ENCODE measurements around the gene PCMTD2. TPM values are rescaled to one million over a fixed set of nuclear protein-coding genes. Genes with fewer than 3 reads are reported as not detected.
A peak's percentile ranks its signal among the peaks of the same experiment; 100 is the strongest.

PCMTD2 gene
- total and polyA plus RNA-seq, 2 experiments from 2014 or later: 33.8 to 76.1 TPM

DNA sequence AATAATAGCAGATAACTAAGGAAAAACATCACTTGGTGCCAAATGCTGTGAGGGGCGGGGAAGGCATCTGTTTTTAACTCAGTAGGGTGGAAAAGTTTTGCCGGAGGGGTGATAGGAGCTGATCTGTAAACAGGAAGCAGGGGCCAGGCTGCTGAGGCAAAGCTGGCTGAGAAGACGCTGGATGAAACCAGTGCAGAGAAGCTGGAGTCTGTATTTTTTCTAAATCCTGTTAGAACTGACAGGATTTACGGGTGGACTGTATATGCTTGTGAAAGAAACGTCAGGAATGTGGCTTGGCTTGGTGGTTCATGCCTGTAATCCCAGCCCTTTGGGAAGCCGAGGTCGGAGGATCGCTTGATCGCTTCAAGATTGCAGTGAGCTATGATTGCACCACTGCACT, 5.6 kb downstream of the PCMTD2 start:
- Histone ChIP-seq H2AFZ (no peak overlapping the region), H4K20me1 (replicated peaks; ENCODE audit: insufficient read depth) (peaks cover 12% of the 10 kb centered on the region), H3F3A (replicated peaks; ENCODE audit: low read depth) (0 out of 2 replicates have a peak, but pooled peaks cover 3% of the 10 kb centered on the region), H3K4me3 (no peak overlapping the region), H3K27me3 (ENCODE audit: insufficient read depth) (no peaks in the 10 kb centered on the region), H3K27ac (ENCODE audit: low read depth) (no peak overlapping the region), H3K36me3 (ENCODE audit: insufficient read depth) (no peaks in the 10 kb centered on the region; the same call in none of the 2 replicates), H3K9me2 (ENCODE audit: insufficient read depth) (no peaks in the 10 kb centered on the region), H3K4me2 (no peak overlapping the region), H3K4me1 (ENCODE audit: insufficient read depth) (peaks cover 24% of the 10 kb centered on the region), H3K79me2 (replicated peaks; ENCODE audit: insufficient read depth) (peaks cover 84% of the 10 kb centered on the region)
- ATAC-seq (no peak), DNase-seq (ENCODE audit: low spot score) (no peak)
- Mint-ChIP-seq H3K27ac (peak overlapping the region; percentile 25; the same call in 1 of the 2 replicates), H3K36me3 (ENCODE audit: low read depth) (peaks cover 12% of the 10 kb centered on the region; the same call in 2 of the 3 replicates), H3K9me3 (no peaks in the 10 kb centered on the region), H3K4me1 (peaks cover 26% of the 10 kb centered on the region), H3K27me3 (ENCODE audit: insufficient read depth, low read depth, poor library complexity) (peaks cover 3% of the 10 kb centered on the region), H3K4me3 (no peak overlapping the region)
- no peak for TF ChIP-seq EZH2phosphoT487 (IDR thresholded peaks at IDR 0.05; ENCODE audit: unreplicated experiment)
- TF ChIP-seq CTCF (conservative IDR thresholded peaks at IDR 0.05; ENCODE audit: low read depth in 2 of 2): no peak
- TF ChIP-seq JUNB (IDR thresholded peaks at IDR 0.05; ENCODE audit: unreplicated experiment): no peak
- no peak for TF ChIP-seq ZNF114 (CRISPR knock-in tag; IDR thresholded peaks at IDR 0.05)
- no peak for TF ChIP-seq REST (IDR thresholded peaks at IDR 0.05; ENCODE audit: unreplicated experiment)
- no peak for TF ChIP-seq NANOG (IDR thresholded peaks at IDR 0.05; ENCODE audit: borderline replicate concordance)
- no peak for TF ChIP-seq CREB1 (CRISPR knock-in tag; IDR thresholded peaks at IDR 0.05; ENCODE audit: low read depth)
- TF ChIP-seq, protein P1, sequence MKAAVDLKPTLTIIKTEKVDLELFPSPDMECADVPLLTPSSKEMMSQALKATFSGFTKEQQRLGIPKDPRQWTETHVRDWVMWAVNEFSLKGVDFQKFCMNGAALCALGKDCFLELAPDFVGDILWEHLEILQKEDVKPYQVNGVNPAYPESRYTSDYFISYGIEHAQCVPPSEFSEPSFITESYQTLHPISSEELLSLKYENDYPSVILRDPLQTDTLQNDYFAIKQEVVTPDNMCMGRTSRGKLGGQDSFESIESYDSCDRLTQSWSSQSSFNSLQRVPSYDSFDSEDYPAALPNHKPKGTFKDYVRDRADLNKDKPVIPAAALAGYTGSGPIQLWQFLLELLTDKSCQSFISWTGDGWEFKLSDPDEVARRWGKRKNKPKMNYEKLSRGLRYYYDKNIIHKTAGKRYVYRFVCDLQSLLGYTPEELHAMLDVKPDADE (IDR thresholded peaks at IDR 0.05): no peak
- no peak for TF ChIP-seq ZNF331 (CRISPR knock-in tag; IDR thresholded peaks at IDR 0.05; ENCODE audit: low read depth)
- TF ChIP-seq POLR2AphosphoS5 (IDR thresholded peaks at IDR 0.05; ENCODE audit: low read depth): no peak
- TF ChIP-seq, protein P2, sequence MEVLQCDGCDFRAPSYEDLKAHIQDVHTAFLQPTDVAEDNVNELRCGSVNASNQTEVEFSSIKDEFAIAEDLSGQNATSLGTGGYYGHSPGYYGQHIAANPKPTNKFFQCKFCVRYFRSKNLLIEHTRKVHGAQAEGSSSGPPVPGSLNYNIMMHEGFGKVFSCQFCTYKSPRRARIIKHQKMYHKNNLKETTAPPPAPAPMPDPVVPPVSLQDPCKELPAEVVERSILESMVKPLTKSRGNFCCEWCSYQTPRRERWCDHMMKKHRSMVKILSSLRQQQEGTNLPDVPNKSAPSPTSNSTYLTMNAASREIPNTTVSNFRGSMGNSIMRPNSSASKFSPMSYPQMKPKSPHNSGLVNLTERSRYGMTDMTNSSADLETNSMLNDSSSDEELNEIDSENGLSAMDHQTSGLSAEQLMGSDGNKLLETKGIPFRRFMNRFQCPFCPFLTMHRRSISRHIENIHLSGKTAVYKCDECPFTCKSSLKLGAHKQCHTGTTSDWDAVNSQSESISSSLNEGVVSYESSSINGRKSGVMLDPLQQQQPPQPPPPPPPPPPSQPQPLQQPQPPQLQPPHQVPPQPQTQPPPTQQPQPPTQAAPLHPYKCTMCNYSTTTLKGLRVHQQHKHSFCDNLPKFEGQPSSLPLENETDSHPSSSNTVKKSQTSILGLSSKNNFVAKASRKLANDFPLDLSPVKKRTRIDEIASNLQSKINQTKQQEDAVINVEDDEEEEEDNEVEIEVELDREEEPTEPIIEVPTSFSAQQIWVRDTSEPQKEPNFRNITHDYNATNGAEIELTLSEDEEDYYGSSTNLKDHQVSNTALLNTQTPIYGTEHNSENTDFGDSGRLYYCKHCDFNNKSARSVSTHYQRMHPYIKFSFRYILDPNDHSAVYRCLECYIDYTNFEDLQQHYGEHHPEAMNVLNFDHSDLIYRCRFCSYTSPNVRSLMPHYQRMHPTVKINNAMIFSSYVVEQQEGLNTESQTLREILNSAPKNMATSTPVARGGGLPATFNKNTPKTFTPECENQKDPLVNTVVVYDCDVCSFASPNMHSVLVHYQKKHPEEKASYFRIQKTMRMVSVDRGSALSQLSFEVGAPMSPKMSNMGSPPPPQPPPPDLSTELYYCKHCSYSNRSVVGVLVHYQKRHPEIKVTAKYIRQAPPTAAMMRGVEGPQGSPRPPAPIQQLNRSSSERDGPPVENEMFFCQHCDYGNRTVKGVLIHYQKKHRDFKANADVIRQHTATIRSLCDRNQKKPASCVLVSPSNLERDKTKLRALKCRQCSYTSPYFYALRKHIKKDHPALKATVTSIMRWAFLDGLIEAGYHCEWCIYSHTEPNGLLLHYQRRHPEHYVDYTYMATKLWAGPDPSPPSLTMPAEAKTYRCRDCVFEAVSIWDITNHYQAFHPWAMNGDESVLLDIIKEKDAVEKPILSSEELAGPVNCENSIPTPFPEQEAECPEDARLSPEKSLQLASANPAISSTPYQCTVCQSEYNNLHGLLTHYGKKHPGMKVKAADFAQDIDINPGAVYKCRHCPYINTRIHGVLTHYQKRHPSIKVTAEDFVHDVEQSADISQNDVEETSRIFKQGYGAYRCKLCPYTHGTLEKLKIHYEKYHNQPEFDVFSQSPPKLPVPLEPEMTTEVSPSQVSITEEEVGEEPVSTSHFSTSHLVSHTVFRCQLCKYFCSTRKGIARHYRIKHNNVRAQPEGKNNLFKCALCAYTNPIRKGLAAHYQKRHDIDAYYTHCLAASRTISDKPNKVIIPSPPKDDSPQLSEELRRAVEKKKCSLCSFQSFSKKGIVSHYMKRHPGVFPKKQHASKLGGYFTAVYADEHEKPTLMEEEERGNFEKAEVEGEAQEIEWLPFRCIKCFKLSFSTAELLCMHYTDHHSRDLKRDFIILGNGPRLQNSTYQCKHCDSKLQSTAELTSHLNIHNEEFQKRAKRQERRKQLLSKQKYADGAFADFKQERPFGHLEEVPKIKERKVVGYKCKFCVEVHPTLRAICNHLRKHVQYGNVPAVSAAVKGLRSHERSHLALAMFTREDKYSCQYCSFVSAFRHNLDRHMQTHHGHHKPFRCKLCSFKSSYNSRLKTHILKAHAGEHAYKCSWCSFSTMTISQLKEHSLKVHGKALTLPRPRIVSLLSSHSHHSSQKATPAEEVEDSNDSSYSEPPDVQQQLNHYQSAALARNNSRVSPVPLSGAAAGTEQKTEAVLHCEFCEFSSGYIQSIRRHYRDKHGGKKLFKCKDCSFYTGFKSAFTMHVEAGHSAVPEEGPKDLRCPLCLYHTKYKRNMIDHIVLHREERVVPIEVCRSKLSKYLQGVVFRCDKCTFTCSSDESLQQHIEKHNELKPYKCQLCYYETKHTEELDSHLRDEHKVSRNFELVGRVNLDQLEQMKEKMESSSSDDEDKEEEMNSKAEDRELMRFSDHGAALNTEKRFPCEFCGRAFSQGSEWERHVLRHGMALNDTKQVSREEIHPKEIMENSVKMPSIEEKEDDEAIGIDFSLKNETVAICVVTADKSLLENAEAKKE (CRISPR knock-in tag; IDR thresholded peaks at IDR 0.05): no peak
- TF ChIP-seq STAT1 (IDR thresholded peaks at IDR 0.05; ENCODE audit: unreplicated experiment): no peak
- no peak for TF ChIP-seq EZH2 (IDR thresholded peaks at IDR 0.05; ENCODE audit: low read depth, unreplicated experiment)
